ENCODE results near the gene GLIPR1L1. TPM values are rescaled to one million over a fixed set of nuclear protein-coding genes. Genes with fewer than 3 reads are reported as not detected.

The GLIPR1L1 gene
- total RNA-seq, 1 donor from 2014 or later, result not detected

GRCh38 chr12:75419841-75420240 is 85.4 kb downstream of the GLIPR1L1 start:
- DNase-seq (ENCODE audit: missing footprints) (no peak), ATAC-seq (no peak)
- intact Hi-C loops (cut with DNase I), result no loop called here

Other genes with a start within 250 kb of the GLIPR1L1 start
- not detected for gene KCNC2, start 124.8 kb upstream of the GLIPR1L1 start, total RNA-seq
- gene CAPS2, start 4.3 kb upstream of the GLIPR1L1 start, total RNA-seq, result 11.4 TPM
- 1.4 TPM for gene GLIPR1L2, start 56.4 kb downstream of the GLIPR1L1 start, total RNA-seq
- 12.2 TPM for gene GLIPR1, start 146.1 kb downstream of the GLIPR1L1 start, total RNA-seq
- 31.1 TPM for gene KRR1, start 176.9 kb downstream of the GLIPR1L1 start, total RNA-seq